COR-L47 (cell line): ENCODE data around the gene DDR1.
"Not testable (repeated sequence)": the region's sequence is repeated elsewhere in the genome, so short reads cannot be mapped to it uniquely, and the experiment has no call there.

Source experiments
- DNase-seq: peaks from one replicate; lab custom pipeline; 2025; lab: John Stamatoyannopoulos, UW

Gene DDR1

DNA sequence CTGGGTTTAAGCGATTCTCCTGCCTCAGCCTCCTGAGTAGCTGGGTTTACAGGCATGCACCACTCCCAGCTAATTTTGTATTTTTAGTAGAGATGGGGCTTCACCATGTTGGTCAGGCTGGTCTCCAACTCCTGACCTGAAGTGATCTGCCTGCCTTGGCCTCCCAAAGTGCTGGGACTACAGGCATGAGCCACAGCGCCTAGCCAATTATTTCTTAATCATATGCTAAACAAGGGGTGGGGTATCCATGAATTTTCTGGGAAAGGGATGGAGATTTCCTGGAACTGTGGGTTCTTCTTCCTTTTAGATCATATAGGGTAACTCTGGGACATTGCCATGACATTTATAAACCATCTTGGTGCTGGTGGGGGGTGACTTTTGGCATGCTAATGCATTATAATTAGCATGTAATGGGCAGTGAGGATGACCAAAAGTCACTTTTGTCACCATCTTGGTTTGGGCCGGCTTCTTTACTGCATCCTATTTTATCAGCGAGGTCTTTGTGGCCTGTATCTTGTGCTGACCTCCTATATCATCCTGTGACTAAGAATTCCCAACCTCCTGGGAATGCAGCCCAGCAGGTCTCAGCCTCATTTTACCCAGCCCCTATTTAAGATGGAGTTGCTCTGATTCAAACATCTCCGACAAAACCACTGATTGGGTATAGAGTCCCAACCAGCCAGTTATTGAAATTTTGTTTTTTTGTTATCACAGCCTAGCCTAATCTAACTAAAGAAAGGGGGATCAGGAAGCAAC, 29.9 kb upstream of the DDR1 start:
- DNase-seq, result no peak

DNA sequence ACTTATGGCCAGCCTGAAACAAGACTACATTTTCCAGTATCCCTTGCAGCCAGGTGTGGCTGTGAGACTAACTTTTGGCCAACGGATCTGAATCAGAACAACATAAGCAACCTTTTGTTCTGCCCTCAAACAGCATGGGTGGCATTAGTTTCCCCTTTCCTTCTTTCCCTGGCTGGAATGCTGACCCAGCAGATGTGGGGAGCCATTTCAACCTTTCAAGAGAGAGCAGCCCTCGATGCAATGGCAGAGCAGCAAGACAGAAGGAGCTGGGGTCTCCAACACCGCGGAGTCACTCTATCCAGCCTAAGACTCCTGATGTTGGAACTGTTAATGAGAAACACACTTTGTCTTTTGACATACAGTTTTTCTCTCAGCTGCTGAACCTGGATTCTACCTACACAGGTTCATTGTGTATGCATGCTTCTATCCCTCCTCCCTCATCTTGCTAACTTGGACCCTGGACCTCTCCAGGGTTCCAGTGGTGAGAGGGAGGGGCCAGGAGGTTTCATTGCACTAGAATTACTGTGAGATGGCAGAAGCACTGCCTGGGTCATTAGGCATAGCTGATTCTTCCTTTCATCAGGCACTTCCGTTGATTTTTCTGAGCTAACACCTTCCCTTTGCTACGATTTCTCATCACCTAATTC, 28.8 kb upstream of the DDR1 start:
- DNase-seq, result no peak

DNA sequence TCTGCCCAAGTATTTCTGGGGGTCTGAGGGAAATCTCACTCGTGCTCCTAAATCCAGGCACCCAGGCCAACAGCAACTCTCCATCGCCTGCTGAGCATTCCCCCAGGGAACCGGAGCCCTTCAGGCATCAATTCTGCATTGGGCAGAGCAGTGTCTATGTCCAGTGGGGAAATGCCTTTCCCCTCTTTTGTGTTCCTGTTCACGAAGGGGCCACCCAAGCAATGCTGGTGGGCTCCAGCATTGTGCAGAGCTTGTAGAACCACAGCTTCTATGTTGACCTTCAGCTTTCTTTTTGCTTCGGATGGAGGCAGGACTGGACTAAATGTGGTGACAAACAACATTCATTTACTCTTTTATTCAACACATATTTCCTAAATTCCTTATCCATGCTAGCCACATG, 27.2 kb upstream of the DDR1 start:
- no peak for DNase-seq

DNA sequence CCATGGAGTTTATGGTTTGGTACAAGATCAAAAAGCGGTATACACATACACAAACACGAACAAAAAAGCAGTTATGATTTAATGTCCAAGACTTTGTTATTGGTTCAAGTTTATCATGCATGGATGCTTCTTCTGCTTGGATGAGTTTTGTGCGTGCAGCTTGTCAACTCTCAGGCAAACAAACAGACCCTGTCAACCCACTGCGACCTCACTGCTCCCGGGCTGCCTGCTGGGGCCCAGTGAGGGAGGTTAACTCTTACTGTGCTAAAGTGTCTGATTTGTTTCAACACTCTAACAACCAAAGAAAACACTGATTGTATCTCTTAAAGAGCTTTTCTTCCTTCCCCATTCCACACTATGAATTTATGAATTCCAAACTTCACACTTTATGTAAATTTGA, 26.8 kb upstream of the DDR1 start:
- peak; percentile 25 for DNase-seq

DNA sequence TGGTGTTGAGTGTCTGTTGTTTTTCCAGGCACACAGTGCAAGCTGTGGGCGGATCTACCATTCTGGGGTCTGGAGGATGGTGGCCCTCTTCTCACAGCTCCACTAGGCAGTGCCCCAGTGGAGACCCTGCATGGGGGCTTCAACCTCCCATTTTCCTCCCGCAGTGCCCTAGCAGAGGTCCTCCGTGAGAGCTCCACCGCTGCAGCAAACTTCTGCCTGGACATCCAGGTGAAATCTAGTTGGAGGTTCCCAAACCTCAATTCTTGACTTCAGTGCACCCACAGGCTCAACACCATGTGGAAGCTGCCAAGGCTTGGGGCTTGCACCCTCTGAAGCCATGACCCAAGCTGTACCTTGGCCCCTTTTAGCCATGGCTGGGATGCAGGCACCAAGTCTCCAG, 24.6 kb upstream of the DDR1 start:
- not testable (repeated sequence) for DNase-seq

DNA sequence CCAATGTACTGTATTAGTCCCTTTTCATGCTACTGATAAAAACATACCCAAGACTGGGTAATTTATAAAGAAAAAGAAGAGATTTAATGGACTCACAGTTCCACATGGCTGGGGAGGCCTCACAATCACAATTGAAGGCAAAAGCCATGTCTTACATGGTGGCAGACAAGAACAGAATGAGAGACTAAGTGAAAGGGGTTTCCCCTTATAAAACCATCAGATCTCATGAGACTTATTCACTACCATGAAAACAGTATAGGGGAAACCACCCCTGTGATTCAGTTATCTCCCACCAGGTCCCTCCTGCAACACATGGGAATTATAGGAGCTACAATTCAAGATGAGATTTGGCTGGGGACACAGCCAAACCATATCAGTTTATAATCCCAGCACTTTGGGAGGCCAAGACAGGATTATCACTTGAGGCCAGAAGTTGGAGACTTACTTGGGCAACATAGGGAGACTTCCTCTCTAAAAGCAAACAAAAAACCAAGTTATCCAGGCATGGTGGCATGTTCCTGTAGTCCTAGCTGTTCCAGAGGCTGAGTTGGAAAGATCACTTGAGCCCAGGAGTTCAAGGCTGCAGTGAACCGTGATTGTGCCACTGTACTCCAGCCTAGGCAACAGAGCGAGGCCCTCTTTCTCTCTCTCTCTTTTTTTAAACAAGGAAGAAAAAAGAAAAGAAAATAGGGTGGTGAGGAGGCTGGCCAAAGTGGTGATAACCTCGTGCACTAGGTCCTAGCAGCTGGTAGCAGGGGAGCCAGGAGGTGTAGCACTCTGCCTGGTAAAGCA, 22.9 kb upstream of the DDR1 start:
- no peak for DNase-seq

DNA sequence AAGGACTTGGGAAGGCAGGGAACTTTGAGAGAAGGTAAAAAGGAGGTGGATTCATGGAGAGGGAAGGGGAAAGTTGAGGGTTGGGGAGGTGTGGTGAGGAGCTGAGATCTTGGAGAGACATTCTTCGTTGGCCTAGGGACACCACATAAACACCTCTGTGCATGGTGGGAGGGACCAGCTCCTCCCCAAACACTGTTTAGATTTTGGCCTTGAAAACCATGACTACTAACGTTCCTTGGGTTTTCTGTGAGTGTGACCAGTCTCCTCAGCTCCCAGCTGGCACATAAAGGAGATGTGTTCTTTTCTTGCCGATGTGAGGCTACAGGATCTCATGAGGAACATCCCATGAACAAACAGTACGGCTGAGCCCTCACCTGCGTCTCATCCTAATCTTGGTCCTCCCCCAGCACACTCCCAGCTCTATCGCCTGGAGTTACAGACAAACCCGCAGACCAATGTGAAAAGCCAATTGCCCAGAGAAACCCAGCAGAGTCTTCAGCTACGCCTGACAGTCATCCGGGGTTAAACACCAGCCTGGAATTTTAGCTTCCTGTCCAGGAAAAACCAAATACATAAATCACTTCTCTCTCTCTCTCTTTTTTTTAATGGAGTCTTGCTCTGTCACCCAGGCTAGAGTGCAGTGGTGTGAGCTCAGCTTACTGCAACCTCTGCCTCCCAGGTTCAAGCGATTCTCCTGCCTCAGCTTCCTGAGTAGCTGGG, 22.0 kb upstream of the DDR1 start:
- DNase-seq, result no peak

DNA sequence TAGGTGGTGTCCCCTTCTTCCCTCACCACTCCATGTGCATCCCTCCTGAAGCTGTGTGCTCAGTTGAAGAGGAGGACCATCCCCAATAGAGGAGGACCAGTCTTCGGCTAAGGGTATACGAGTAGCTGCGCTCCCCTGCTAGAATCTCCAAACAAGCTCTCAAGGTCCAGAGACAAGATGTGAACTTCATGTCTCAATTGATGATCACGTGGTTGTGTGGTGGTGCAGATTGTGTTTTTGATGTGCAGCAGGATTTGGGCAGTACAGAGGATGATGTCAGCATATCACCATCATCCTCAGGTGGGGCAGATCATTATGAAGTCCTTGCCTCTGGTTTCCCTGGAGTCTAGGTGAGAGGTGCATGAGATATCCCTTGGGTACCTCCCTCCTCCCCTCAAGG, 20.0 kb upstream of the DDR1 start:
- no peak for DNase-seq

DNA sequence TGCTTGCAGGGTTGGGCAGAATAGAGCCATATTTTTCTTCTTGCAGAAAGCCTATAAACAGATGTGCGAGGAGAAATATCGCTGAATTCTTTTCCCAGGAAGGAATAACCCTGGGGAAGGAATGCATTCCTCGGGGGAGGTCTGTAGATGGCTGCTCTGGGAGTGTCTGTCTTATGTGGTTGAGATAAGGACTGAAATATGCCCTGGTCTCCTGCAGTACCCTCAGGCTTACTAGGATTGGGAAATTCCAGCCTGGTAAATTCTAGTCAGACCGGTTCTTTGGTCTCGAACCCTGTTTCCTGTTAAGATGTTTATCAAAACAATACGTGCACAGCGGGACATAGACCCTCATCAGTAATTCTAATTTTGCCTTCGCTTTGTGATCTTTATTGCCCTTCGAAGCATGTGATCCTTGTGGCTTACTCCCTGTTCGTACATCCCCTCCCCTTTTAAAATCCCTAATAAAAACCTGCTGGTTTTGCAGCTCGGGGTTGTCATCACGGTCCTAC, 15.0 kb upstream of the DDR1 start:
- not testable (repeated sequence) for DNase-seq

DNA sequence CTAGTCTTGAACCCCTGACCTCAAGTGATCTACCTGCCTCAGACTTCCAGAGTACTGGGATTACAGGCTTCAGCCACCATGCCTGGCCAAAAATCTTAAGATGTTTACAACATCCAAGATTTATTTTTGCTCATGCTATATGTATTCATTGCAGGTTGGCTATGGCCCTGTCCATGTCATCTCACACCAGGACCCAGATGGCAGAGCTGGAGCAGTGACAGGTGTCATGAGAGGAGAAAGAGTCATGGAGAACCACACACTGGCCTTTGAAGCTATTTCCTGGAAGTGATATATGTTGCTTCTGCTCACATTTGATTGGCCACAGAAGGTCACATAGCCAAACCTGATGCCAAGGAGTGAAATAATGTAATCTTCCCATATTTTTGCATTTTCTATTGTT, 13.8 kb upstream of the DDR1 start:
- no peak for DNase-seq

DNA sequence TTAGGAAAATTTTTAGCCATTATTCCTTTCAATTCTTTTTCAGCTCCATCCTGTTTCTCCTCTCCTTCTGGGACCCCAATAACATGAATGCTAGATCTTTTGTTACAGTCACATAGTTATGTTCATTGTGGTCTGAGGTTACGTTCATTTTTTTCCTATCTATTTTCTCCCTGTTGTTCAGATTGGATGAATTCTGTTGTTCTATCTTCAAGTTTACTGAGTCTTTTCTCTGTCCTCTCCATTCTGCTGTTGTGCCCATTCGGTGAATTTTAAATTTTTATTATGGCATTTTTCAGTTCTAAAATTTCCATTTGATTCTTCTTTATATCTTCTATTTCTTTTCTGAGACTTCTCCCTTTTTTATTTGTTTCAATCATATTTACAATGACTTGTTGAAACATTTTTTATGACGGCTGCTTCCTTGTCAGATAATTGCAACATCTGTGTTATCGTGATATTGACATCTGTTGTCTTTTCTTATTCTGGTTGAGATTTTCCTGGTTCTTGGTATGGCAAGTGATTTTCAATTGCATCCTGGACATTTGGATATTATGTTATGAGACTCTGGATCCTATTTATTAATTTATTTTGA, 12.6 kb upstream of the DDR1 start:
- DNase-seq, result no peak

DNA sequence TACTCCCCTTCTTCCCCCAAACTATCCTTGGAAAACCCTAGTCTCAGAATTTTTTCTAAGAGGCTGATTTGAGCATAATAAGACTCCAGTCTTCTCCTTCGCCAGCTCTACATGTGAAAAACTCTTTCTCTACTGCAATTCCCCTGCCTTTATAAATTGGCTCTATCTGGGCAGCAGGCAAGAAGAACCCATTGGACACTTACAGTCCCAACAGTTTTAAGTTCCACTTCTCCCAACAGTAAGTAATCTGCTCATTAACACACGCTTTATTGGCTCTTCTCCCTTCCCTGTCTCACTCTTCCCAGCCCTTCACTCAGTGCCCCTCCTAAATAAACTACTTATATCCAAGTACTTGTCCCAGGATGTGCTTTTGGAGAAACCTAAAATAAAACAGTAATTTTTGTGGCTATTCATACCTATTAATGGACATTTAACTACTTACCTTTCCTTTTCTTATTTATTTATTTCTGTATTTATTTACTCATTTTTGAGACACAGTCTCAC, 11.1 kb upstream of the DDR1 start:
- no peak for DNase-seq

DNA sequence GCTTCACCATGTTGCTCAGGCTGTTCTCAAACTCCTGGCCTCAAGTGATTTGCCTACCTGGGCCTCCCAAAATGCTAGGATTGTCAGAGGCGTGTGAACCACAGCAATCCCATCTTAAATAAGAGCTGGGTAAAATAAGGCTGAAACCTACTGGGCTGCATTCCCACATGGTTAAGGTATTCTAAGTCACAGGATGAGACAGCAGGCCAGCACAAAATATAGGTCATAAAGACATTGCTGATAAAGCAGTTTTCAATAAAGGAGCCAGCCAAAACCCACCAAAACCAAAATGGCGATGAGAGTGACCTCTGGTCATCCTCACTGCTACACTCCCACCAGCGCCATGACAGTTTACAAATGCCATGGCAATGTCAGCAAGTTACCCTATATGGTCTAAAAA, 10.5 kb upstream of the DDR1 start:
- DNase-seq, result not testable (repeated sequence)

DNA sequence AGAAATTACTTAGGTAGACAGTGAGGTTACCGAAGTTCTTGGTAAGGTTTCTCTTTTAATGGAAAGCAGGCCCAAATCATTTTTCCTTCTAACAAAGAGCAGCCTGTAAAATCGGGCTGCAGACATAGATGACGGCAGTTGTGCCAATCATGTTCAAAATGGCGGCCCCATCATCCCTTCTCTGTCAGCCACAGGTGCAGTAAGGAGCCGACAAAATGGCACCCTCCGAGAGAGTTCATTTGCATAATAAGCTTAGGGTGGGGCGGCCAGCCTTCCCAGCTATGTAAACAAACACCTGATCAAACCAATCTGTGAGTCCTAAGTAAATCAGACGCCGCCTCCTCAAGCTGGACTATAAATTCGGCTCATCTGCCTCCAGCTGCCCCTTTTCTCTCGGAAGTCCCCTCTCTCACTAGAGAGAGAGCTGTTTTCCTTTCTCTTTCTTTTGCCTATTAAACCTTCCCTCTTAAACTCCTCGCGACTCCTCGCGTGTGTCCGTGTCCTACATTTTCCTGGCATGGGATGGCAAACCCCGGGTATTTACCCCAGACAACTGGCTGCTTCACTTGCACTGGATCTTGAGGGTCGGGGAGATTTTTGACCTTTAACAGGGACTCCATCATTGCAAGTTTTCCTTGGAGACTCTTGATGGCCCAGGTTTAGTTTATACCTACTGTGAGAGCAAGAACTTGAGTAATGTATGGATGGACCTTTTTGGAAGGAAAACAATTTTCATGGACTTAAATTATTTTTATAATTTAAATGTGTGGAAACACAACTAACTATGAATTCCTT, 8.9 kb upstream of the DDR1 start:
- peak; percentile 95 for DNase-seq

DNA sequence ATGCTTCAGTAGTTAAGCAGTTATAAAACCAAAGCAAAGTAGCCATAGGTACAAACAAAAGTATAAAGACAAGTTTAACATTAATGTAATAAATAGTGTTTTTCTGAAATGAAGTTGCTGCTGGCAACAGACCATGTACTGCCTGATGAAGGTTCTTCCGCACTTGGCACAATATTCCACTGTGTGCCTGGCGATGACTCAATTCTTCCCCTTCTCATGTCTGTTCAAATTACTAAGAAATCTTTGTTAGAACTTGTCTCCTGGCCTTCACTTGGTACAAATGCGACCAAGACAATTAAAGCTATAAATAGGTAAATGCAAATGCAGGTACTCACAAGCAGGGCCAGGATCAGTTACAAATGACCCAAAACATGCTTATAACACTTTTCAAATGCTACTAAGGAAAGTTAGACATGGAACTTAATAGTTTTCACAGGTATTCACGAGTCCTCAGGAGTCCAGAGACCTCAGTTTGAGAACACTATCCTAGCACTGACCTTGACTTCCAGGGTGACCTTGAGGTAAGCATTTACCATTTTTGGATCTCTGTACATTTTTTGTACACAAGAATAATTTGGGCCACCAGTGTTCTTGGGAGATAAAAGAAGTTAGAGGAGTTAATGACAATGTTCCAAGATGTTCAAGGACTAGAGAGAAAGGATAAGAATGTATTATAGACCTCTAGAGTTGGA, 8.1 kb upstream of the DDR1 start:
- DNase-seq, result no peak

DNA sequence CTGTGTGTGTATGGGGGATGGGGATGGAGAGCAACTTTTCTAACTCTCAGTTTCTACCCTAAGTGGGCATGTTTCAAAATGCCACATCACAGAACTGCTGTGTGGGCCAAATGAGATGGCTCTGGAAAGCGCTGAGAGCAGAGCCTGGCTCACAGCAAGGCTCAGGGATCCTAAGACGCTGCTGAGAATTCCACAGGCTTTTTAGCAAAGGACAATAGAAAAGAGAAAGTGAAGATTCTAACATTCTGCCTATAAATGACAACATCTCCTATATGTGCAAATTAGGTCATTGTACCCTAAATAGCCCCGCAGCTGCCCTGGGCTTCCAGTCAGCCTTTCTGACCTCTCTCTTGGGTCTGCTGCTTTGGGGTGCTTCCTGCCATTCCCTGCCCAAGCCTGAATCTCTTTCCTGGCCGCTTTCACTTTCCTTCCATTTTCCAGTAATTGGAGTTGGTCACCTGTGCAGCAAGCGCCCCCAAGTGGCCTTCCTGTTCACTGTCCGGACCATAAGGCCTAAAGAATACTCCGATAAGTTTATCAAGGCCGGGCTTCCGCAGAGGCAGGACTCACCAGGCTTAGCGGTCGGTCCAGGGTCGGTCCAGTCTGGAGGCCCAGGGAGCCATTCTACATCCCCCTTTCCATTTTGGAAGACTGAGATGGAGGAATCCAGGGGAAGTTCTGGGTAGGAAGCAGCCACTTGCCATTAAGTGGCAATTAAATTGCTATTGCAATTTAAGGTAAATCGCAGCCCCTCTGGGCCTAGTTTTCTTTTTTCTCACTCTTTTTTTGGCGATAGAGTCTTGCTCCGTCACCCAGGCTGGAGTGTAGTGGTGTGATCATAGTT, 6.7 kb upstream of the DDR1 start:
- peak; percentile 81 for DNase-seq

DNA sequence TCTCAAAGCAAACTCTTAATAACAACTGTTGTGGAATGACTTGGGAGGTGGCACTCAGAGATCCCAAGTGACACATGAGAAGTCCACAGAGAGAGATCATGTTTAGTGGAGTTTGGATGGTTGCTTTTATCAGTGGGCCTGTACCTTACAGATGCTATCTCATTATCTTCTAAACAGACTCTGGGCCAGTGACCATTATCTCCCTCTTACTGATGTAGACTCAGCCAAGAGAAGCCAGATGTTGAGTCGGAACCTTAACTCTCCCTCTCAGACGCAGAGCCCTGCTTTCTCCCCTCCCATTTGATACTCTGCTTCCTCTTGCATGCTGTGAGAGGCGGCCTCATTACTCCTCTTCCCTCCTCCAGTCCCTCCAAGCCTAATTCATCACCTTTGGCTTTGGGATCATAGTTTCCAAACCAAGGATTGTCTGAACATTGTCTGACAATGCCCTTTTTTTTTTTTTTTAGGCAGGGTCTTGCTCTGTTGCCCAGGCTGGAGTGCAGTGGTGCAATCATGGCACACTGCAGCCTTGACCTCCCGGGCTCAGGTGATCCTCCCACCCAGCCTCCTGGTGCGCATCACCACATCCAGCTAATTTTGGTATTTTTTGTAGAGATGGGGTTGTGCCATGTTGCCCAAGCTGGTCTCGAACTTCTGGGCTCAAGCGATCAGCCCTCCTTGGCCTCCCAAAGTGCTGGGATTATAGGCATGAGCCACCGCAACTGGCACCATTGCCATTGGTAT, 4.5 kb upstream of the DDR1 start:
- no peak for DNase-seq

DNA sequence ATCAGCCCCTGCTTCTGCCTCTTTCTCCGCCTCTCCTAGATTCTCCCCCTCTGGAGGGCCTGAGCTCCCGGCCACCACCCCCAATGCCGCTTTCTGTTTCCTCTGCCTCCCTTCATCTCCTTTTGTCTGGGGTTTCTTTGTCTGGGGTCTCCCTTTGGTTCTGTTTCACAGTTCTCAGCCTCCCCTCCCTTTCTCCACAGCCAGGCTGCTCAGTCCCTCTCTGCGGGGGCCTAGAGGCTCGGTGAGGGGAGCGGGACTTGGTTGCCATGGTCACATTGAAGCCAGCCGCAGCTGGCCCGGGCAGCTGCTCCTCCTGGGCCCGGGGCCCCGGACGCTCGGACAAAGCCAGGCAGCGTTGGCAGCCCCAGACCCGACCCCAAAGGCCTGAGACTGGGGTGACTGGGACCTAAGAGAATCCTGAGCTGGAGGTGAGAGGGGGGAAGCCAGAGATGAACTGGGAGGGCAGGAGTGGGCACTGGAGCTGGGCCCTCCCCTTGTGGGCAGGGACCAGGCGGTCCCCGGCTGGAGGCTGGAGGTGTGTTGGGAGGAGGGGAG, 3.5 kb upstream of the DDR1 start:
- peak; percentile 80 for DNase-seq
